Fibroblast of lung (primary cell): ENCODE measurements around the gene PRDM16.

Experiments used
- EZH2 ChIP-seq: IDR thresholded peaks from 2 replicates; pipeline ENCODE4 v1.5.1; 2012; ENCODE audit warnings: low read length, control low read depth, mild to moderate bottlenecking; ENCODE audit errors: missing control alignments
- TF ChIP-seq, protein P1 (sequence below), 2 donors: IDR thresholded peaks in 1 of 2; conservative IDR thresholded peaks in 1 of 2; 1 replicate in 1 of 2; 2 replicates in 1 of 2; pipeline ENCODE4 v1.5.1; 2011 to 2012; ENCODE audit warnings: low read length in 2 of 2, control low read depth in 1 of 2, inconsistent platforms in 1 of 2, low read depth in 1 of 2, mild to moderate bottlenecking in 1 of 2

DNA sequence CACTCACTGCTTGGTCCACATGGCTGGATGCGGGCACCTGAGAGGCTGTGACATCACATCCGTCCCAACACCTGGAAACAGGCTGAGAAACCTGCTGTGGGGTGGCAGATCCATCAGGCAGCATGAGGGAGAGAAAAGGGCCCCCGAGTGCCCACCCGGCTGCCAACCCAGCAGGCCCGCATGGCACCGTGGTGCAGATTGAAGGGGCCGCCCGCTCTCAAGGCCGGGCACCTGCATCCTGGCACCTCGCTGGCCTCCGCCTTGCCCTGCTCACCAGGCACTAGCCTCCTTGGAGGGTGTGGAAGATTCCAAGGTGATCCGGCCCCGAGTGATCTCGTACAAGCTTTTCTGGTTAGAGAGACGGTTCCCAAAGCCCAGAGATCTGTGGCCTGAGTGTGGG is 110.5 kb downstream of the PRDM16 start:
- TF ChIP-seq, protein P1, sequence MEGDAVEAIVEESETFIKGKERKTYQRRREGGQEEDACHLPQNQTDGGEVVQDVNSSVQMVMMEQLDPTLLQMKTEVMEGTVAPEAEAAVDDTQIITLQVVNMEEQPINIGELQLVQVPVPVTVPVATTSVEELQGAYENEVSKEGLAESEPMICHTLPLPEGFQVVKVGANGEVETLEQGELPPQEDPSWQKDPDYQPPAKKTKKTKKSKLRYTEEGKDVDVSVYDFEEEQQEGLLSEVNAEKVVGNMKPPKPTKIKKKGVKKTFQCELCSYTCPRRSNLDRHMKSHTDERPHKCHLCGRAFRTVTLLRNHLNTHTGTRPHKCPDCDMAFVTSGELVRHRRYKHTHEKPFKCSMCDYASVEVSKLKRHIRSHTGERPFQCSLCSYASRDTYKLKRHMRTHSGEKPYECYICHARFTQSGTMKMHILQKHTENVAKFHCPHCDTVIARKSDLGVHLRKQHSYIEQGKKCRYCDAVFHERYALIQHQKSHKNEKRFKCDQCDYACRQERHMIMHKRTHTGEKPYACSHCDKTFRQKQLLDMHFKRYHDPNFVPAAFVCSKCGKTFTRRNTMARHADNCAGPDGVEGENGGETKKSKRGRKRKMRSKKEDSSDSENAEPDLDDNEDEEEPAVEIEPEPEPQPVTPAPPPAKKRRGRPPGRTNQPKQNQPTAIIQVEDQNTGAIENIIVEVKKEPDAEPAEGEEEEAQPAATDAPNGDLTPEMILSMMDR (conservative IDR thresholded peaks at IDR 0.05 in 1 of 2, IDR thresholded peaks at IDR 0.05 in 1 of 2; ENCODE audit: low read depth in 1 of 2, low read length in 2 of 2): no peak
- no peak for TF ChIP-seq EZH2
